Adrenal gland (tissue), 12 donors: Measurements from ENCODE around the gene ARIH1. TPM values are rescaled to one million over a fixed set of nuclear protein-coding genes. Genes with fewer than 3 reads are reported as not detected.

Experiments
- DNase-seq, 7 donors: peaks; one replicate each; pipeline ENCODE4 v3.0.0-alpha.2; 2019 to 2020
- H3K27ac ChIP-seq, 5 donors: fragments of 200-600 bp; sonication (generic) in 4 of 5; 1 replicate in 3 of 5; 2 replicates in 2 of 5; pipeline versions ENCODE4 v1.5.1 to v1.8.0; 2016 to 2020; ENCODE audit warnings: mild to moderate bottlenecking in 1 of 5
- H3K27me3 ChIP-seq: fragments of 200-600 bp; 2 replicates; pipeline ENCODE4 v1.8.0; 2021
- H3K36me3 ChIP-seq, 2 donors: fragments of 200-600 bp; replicated peaks in 1 of 2; 1 replicate in 1 of 2; 2 replicates in 1 of 2; pipeline versions ENCODE4 v1.5.1 to v1.8.0; 2018 to 2022
- H3K4me1 ChIP-seq, 2 donors: fragments of 200-600 bp; replicated peaks in 1 of 2; 1 replicate in 1 of 2; 2 replicates in 1 of 2; pipeline versions ENCODE4 v1.5.1 to v1.8.0; 2018 to 2021
- H3K4me3 ChIP-seq, 4 donors: fragments of 200-600 bp; sonication (generic) in 3 of 4; one replicate each; pipeline ENCODE4 v1.5.1; 2016 to 2018
- H3K9me3 ChIP-seq, 3 donors: fragments of 200-600 bp; sonication (generic) in 1 of 3; replicated peaks in 1 of 3; 1 replicate in 2 of 3; 2 replicates in 1 of 3; pipeline versions ENCODE4 v1.5.1 to v1.8.0; 2016 to 2021
- CTCF ChIP-seq, 6 experiments: fragments of 450-650 bp in 4 of 6; fragments of 200-600 bp in 2 of 6; sonication (generic) in 1 of 6; IDR thresholded peaks; 1 replicate in 5 of 6; 2 replicates in 1 of 6; pipeline versions ENCODE4 v1.5.1 to v1.8.0; 2016 to 2021; ENCODE audit warnings: antibody characterized with exemption in 6 of 6, mild to moderate bottlenecking in 2 of 6, moderate library complexity in 1 of 6
- POLR2A ChIP-seq, 2 donors: fragments of 450-650 bp; IDR thresholded peaks; one replicate each; pipeline ENCODE4 v1.6.1; 2017; ENCODE audit warnings: antibody characterized with exemption in 2 of 2, mild to moderate bottlenecking in 2 of 2, moderate library complexity in 1 of 2
- WGBS, 4 donors: extraction: QIAGEN DNeasy Blood & Tissue Kit in 2 of 4; methylation state at CpG; one replicate each; pipeline versions ENCODE4 v1.1.5 to v1.1.7; 2013 to 2017; 5-methylcytosine and 5-hydroxymethylcytosine counted together
- intact Hi-C, 2 donors: fragments of 100-400 bp; cut with DNase I; formaldehyde crosslinking; loops; one replicate each; pipeline versions ENCODE4 v1.14.1 to v1.15.0; 2022 to 2023
- polyA plus RNA-seq, 3 donors: library from polyadenylated mRNA; stranded (reverse); fragments of 200-250 nt in 2 of 3; fragments of 350-450 nt in 1 of 3; fragmentation: Illumina TruSeq in 1 of 3; extraction: RNeasy Lipid Tissue Mini Kit (QIAGEN cat#74804) in 1 of 3; gene quantifications; one replicate each; pipeline ENCODE4 v1.2.3, GENCODE V29; 2013 to 2014
- total RNA-seq, 9 donors: library from RNA; depleted of rRNA in 4 of 9; stranded (reverse); fragments of >200 nt in 4 of 9; fragments of 120-200 nt in 1 of 9; fragmentation: NEBNext Ultra II Directional in 1 of 9; extraction: Animal tissue kit (Norgen Biotek cat#: 25700) in 1 of 9; gene quantifications; one replicate each; pipeline versions ENCODE4 v1.1.0 to v1.2.4, GENCODE V29; 2013 to 2023
- donor health status: healthy with polysubstance abuse.
- donor health status: Bipolar disorder and iron deficiency.
- donor health status: DM: yes; HTN: yes; CAD: no.
- donor health status: DM: no; HTN: no; CAD: no.
- donor health status: DM: no; HTN: no; CAD: no.
- donor health status: DM: yes; HTN: yes; CAD: no.

The ARIH1 gene
- total and polyA plus RNA-seq, 12 donors: 18.3 to 159 (median 58.8) TPM

GRCh38 chr15:72488558-72488957, 14.4 kb downstream of the ARIH1 start:
- no peaks in the 10 kb centered on the region for H3K27me3 ChIP-seq
- intact Hi-C loops: loop anchor here in 1 of 2 donors (10.0 kb wide), 1 partner anchor 86 kb away; no protein-coding TSS in a partner anchor
- no peak overlapping the region for H3K4me3 ChIP-seq
- TF ChIP-seq CTCF (IDR thresholded peaks at IDR 0.05): no peak
- no peak for TF ChIP-seq POLR2A (IDR thresholded peaks at IDR 0.05)
- no peak overlapping the region for H3K27ac ChIP-seq
- H3K9me3 ChIP-seq: no peaks in the 10 kb centered on the region
- no peak for DNase-seq
- no peaks in the 10 kb centered on the region for H3K36me3 ChIP-seq
- WGBS, 4 donors: 83 to 100% (median 94%) methylated on average over 2 of the region's 2 CpGs
- peaks cover 20 to 66% of the 10 kb centered on the region in 2 donors for H3K4me1 ChIP-seq

GRCh38 chr15:72489943-72490554, 15.9 kb downstream of the ARIH1 start:
- Histone ChIP-seq H3K27me3 (no peaks in the 10 kb centered on the region), H3K4me1 (peaks cover 20 to 80% of the 10 kb centered on the region in 2 donors), H3K9me3 (no peaks in the 10 kb centered on the region), H3K36me3 (no peaks in the 10 kb centered on the region), H3K4me3 (no peak overlapping the region), H3K27ac (no peak overlapping the region)
- DNase-seq: no peak
- WGBS, 4 donors: 89 to 99% (median 96%) methylated on average over 7 of the region's 7 CpGs
- intact Hi-C loops: loop anchor here in 1 of 2 donors (10.0 kb wide), 1 partner anchor 85 kb away; no protein-coding TSS in a partner anchor
- TF ChIP-seq CTCF (IDR thresholded peaks at IDR 0.05): no peak

- H3K27me3 ChIP-seq: no peaks in the 10 kb centered on the region
- intact Hi-C loops: no loop called here
- H3K36me3 ChIP-seq: no peaks in the 10 kb centered on the region
- WGBS, 4 donors: 31 to 49% (median 33%) methylated on average over 2 of the region's 2 CpGs
- no peak overlapping the region for H3K4me3 ChIP-seq
- TF ChIP-seq POLR2A (IDR thresholded peaks at IDR 0.05) (no peak), CTCF (IDR thresholded peaks at IDR 0.05) (no peak)
- no peak for DNase-seq
- H3K4me1 ChIP-seq: peaks cover 20 to 80% of the 10 kb centered on the region in 2 donors
- no peak overlapping the region for H3K27ac ChIP-seq
- no peaks in the 10 kb centered on the region for H3K9me3 ChIP-seq
These were observed 17.6 kb downstream of the ARIH1 start for GRCh38 chr15:72491768-72492167.

- H3K4me1 ChIP-seq: peaks cover 16 to 80% of the 10 kb centered on the region in 2 donors
- H3K27me3 ChIP-seq: no peaks in the 10 kb centered on the region
- no peak overlapping the region for H3K27ac ChIP-seq
- TF ChIP-seq CTCF (IDR thresholded peaks at IDR 0.05) (no peak), POLR2A (IDR thresholded peaks at IDR 0.05) (no peak)
- no peak for DNase-seq
- no peaks in the 10 kb centered on the region for H3K36me3 ChIP-seq
- no peaks in the 10 kb centered on the region for H3K9me3 ChIP-seq
- no peak overlapping the region for H3K4me3 ChIP-seq
- intact Hi-C loops: no loop called here
These were observed 18.6 kb downstream of the ARIH1 start for GRCh38 chr15:72492733-72493132.
